Mammary epithelial cell (primary cell): ENCODE results near the gene SYT7.

Source experiments
- EZH2 ChIP-seq: IDR thresholded peaks from 2 replicates; pipeline ENCODE4 v1.6.1; 2012; ENCODE audit warnings: low read length, inconsistent platforms, borderline replicate concordance
- TF ChIP-seq, protein P1 (sequence below), 2 donors: IDR thresholded peaks in 1 of 2; conservative IDR thresholded peaks in 1 of 2; 2 replicates each; pipeline ENCODE4 v1.5.1; 2011 to 2012; ENCODE audit warnings: inconsistent platforms in 2 of 2, low read length in 2 of 2, mild to moderate bottlenecking in 2 of 2, control low read depth in 1 of 2, low read depth in 1 of 2; ENCODE audit not compliant: insufficient read depth in 1 of 2; ENCODE audit errors: extremely low read depth in 1 of 2

DNA sequence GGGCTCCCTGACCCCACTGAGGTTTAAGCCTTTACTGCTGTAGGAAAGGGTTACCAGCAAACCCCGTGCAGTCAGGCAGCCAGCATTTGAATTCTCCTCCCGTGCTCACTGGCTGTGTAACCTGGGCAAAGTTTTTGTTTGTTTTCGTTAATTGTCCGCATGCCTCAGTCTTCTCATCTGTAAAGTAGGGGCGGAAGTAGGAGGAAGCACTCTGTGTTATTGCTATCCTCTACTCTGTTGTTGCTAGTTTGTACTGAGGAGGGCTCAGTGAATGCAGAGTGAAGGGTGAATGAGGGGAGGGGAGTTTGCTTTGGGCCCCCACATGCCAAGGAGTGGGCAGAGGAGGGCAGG lies 14.0 kb upstream of the SYT7 start:
- TF ChIP-seq, protein P1, sequence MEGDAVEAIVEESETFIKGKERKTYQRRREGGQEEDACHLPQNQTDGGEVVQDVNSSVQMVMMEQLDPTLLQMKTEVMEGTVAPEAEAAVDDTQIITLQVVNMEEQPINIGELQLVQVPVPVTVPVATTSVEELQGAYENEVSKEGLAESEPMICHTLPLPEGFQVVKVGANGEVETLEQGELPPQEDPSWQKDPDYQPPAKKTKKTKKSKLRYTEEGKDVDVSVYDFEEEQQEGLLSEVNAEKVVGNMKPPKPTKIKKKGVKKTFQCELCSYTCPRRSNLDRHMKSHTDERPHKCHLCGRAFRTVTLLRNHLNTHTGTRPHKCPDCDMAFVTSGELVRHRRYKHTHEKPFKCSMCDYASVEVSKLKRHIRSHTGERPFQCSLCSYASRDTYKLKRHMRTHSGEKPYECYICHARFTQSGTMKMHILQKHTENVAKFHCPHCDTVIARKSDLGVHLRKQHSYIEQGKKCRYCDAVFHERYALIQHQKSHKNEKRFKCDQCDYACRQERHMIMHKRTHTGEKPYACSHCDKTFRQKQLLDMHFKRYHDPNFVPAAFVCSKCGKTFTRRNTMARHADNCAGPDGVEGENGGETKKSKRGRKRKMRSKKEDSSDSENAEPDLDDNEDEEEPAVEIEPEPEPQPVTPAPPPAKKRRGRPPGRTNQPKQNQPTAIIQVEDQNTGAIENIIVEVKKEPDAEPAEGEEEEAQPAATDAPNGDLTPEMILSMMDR (conservative IDR thresholded peaks at IDR 0.05 in 1 of 2, IDR thresholded peaks at IDR 0.05 in 1 of 2; ENCODE audit: extremely low read depth in 1 of 2, insufficient read depth in 1 of 2, low read depth in 1 of 2, low read length in 2 of 2): no peak
- no peak for TF ChIP-seq EZH2
